GM18502 (cell line): ENCODE results near the gene HPCAL1.
"Not testable (repeated sequence)": the region's sequence is repeated elsewhere in the genome, so short reads cannot be mapped to it uniquely, and the experiment has no call there.

ENCODE experiments used
- ATAC-seq: cut with Tn5 transposase; IDR thresholded peaks from one replicate; pipeline ENCODE4 v1.9.1; 2021; ENCODE audit warnings: mild to moderate bottlenecking; ENCODE audit not compliant: unreplicated experiment, poor library complexity

The HPCAL1 gene

DNA sequence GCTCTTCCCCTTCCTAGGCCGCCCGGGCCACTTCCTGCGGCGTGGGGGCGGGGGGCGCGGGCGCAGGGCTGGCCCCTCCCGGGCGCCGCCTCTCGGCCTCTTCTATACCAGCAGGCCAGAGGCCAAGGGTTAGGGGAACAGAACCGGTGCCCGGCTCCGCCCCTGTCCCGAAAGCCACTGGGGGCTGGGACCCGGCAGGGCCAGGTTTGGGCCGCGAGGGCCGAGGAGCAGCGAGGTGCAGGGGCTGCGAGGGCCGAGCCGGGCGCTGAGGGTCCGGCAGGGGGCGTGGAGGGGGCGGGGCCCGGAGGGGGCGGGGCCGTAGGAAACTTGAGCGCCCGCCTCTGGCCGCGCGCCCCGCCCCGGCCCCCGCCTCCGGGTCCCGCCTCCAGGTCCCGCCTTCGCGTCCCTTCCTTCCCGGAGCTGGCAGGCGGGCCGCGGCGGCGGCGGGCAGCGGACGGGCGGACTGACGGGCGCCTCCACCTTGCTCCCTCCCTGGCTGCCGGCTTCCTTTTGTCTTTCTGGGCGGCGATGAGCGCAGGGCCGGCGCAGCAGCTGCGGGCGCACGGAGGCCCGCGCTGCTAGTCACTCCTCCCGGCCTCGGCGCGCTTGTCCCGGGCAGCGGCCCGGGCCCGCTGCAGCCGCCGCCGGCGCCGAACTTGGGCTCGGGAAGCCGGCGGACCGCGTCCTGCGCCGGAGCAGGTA, at the start of gene HPCAL1:
Gene HPCAL1, plus strand, starts transcription at position 426 of the 702 bp plus-strand sequence. CDS start 116,854 bp downstream, outside the sequence.
- ATAC-seq: peak; percentile 71

DNA sequence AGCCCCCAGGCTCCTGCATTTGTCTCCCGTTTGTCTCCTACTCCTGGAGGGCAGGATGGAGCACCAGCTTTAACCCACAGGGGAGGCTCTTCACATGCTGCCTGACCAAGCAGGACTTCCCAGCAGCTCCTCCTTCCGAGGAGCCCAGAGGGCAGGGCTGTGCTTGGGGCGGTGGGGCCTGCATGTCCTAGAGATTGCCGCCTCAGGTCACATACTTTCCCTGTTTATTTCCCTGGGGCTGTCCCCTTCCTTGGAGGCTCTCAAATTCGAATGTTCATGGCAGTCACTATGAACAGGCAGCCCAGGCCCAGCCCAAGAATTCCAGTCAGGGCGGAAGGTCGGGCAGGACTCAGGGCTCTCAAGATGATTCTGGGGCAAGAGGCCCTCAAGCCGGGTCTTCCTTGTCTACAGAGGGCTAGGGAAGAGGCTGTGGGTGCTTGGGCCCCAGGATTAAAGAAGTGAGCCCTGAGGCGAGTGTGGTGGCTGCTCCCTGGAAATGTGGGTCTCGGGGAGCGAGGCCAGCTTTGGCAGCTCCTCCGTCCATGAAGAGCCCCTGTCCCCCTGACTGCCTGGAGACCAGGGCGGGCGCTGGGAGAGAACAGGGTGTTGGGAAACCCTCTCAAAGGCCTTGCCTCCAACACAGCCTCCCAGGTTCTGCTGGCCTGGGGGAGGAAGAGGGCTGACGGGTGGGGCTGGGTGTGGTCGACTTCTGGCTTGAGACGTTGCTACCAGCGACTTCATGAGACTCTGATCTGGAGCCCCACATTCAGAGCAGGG, 48.9 kb upstream of the HPCAL1 start:
- no peak for ATAC-seq

DNA sequence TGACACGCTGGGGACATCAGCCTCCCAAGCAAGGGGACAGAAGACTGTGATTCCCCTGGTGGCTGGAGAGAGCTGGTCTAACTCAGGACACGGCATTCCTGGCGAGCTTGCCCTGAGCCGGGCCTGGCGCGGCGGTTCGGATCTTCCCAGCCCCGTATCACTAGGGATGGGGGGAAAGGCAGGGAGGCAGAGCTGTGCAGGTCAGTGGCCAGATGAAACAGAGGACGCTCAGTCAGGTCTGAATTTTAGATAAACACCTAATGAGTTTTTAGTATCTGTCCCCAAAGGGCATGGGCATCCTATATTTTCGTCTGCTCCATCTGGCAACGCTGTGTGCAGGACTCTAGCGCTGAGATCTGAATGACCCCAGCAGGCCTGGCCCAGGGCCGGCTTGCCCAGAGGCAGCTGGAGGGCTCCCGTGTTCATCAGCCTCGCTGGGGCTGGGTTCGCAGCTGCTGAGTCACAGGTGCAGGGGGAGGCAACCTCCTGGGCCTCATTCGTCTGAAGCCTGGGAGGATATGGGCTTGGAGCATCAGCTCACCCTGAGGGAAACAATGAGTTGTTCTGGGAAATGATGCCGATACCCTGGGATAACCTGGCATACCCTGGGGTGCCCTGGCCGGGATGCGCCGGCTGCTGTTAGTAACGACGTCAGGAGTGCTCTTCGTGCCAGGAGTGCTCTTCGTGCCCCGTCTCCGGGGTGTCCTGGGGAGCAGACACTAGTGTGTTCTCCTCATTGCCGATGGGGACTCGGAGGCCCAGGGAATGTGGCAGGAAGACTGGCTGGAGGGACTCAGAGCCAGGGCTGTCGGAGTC, 48.1 kb upstream of the HPCAL1 start:
- ATAC-seq: no peak

DNA sequence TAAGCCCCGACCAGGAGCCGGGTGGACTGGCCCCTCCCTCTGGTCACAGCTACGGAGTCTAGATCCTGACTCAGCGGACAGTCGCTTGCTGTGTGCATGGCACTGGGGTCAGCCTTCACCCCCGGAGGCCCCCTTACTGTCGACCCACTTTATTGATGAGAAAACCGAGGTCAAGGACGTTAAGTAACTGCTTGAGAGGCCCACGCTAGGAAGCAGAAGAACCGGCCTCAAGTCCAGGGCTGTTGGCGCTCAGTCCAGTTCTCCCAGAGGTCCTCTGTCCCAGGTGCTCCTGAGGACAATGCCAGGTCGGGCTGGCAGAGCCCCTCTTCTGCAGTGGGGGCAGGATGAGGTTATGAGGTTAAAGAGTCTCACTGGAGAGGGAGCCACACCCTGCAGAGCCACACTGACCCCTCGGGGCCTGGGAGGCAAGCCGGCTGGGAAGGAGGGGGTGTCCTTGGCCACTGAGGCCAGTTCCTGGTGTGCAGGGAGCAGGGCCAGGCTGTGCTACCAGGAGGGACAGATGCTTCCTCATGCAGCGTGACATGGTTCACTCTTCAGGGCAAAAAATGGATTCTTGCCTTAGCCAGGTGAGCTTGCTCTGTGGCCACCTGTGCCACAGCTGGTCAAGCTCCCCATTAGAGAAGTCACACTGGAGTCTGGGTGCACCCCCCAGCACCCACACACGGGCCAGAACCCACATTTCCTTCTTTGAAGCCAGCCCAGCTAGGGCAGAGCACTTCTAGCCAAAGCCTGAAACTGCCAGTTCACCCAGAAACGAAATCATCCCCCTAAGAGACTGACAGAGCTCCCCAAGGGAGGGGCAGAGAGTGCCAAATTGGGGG, 47.3 kb upstream of the HPCAL1 start:
- ATAC-seq: no peak

DNA sequence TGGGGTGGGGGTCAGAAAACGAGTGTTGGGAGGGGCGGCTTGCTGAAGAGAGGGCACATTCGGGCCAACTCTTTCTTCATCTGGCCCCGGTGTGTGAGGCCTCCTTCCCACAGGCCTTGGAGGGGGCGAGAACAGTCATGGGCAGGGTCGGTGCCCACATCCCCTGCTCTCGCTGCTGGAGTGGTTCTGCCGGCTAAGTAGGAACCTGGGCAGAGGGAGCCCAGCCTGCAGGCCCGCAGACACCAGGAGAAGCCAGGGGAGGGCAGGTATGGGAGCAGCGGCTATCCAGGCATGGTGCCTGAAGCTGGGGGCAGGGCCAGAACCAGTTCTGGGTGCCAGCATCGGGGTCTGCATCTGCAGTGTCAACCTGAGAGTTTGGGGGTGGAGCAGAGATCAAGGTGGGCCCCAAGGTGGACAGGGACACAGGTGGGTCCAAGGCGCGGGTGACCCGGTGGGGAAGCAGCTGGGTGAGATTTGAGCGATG, 46.6 kb upstream of the HPCAL1 start:
- no peak for ATAC-seq

DNA sequence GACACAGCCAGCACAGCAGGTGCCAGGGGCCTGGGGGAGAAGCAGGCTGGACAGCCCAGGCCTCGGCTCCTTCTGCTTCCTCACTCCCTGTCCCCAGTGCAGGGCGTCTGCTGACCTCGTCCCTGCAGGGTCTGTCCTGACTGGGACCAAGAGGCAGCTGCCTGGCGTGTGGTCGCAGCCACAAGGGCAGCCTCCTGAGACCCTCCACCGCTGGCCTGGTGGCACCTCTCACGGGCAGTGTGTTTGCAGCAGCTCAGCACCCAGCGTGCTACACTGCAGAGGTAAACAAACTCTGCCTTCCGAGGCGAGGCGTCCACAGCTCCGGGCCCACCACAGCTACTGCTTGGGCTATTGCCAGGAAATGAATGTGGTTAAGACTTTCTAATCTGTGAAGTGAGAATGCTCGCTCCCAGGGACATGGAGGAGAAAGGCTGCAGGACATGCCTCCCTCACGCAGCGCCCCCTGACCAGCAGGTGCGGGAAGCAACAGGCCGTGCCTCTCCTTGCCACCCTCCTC, 46.1 kb upstream of the HPCAL1 start:
- no peak for ATAC-seq

DNA sequence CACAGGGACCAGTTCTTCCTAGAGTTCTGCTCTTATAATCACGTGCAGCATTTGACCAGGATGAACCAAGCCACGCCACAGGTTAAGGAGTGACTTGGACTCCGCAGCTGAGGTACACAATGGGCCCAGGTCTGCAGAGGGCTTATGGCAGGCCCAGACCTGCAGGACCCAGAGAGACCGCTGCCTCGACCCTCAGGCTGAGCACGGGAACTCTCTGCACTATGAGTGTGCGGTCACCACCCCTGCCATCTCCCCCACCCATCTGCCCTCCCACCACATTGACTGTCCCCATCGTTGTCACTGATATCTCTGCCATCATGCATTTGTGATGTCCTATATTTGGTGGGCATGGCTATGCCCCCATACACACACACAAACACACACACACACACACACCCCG, 45.7 kb upstream of the HPCAL1 start:
- no peak for ATAC-seq

DNA sequence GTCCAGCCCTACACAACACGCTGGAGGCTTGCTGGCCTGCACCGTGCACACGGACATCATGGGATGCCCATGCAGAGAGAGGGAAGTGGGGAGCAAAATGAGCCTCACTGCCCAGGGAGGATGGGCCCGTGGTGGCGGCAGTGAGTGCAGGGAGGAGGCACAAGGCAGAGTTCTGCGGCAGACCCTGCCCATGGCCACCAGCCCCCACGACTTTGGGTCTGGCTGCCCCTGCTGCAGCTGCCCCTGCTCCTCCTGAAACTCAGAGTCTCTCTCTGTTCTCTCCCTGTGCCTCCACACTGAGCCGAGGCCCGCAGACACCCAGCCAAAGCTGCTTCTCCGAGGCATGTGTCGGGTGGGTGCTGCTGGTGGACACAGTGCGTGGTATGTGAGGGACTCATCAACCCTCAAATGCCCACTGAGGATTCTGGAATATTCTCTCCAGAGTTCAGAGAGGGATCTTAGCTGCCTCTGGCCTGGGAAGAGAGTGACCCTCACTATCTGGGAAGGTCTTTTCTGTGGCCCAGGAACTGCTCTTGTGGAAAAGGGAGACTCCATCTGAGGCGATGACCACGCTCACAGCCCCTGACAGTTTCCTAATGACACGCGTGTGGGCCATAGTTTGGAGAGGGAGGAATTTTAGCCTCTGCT, 45.1 kb upstream of the HPCAL1 start:
- no peak for ATAC-seq

DNA sequence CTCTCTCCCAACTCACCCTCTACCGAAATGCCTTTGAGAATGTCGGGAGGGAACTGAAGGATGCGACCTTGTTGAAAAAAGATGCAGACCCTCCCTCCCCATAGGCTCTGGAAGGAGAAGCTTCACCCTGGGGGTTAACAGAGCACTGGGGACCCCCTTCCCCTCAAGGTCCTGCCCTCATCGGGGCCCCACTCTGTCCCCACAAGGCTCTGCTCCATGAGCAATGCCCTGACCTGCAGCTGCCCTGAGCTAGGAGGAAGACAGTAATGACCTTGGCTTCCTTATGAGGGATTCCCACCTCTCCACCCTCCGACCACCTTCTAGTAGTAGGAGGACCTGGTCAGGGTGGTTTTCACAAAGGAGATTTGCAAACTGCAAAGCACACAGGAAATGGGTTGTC, 44.4 kb upstream of the HPCAL1 start:
- no peak for ATAC-seq

DNA sequence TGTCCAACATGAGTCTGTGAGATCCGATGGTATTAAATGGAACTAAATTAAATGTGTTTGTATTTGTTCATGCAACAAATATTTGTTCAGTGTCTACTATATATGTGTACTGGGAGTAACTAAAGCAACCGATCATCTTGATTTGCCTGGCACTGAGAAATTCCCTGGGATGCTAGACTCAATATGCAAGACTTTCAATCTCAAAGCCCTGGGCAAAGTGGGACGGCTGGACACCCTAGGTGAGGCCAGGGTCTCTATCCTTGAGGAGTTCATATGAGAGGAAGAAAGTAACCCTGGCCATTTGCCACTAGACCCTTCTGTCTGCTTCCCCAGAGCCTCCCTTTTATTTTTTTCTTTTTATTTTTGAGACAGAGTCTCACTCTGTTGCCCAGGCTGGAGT, 44.0 kb upstream of the HPCAL1 start:
- ATAC-seq: no peak

DNA sequence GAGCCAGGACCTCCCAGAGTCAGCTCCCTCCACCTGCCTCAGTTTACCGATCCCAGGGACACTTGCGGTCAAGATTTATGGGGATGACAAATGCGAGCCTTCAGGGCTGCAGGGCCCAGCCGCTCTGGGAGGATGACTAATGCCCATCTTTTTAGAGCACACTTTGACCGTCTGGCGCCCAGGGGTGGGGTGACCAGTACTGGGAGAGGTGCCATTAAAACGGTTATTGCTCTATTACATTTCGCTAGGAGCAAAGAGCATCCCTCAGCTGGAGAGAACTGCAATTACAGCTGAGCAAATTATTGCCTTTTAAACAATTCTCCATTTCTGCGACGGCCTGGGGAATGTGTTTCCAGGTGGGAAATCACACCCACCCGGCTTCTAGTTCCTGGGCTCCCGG, 42.6 kb upstream of the HPCAL1 start:
- no peak for ATAC-seq

DNA sequence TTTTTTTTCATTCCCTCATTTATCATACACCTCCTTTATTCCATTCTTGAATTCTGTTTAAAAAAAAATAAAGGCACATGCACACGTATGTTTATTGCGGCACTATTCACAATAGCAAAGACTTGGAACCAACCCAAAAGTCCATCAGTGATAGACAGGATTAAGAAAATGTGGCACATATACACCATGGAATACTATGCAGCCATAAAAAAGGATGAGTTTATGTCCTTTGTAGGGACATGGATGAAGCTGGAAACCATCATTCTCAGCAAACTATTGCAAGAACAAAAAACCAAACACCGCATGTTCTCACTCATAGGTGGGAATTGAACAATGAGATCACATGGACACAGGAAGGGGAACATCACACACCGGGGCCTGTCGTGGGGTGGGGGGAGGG, 39.2 kb upstream of the HPCAL1 start:
- not testable (repeated sequence) for ATAC-seq

DNA sequence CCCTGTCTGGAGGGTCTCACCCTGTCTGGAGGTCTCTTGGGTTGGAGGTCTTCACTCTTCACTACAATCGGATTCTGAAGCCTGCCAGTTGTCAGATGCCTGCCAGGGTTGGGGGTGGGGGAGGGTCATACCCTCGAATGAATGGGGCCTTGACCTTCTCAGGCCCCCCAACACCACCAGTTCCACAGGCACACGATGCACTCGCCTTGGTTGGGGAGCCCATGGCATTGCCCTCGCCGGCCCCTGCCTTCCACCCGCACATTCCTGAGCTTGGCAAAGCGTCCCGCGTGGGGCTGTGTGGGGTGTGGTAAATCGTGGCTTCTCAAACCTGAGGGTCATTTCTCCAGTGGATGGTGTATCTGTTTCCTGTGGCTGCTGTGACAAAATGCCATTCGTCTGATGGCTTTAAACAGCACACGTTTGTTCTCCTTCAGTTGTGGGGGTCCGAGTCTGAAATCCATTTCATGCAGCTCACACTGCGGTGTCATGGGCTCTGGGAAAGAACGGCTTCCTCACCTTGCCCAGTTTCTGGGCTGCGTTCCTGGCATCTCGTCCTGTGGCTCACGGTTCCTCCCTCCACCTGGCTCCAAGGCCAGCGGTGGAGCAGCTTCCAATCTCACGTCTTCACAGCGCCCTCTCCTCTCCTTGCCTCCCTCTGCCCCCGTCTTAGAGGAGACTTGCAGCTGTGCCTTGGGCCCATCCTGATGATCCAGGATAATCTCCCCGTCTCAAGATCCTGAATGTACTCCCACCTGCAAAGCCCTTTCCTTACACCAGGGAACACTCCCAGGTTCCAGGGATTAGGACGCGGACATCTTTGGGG, 38.0 kb upstream of the HPCAL1 start:
- no peak for ATAC-seq

DNA sequence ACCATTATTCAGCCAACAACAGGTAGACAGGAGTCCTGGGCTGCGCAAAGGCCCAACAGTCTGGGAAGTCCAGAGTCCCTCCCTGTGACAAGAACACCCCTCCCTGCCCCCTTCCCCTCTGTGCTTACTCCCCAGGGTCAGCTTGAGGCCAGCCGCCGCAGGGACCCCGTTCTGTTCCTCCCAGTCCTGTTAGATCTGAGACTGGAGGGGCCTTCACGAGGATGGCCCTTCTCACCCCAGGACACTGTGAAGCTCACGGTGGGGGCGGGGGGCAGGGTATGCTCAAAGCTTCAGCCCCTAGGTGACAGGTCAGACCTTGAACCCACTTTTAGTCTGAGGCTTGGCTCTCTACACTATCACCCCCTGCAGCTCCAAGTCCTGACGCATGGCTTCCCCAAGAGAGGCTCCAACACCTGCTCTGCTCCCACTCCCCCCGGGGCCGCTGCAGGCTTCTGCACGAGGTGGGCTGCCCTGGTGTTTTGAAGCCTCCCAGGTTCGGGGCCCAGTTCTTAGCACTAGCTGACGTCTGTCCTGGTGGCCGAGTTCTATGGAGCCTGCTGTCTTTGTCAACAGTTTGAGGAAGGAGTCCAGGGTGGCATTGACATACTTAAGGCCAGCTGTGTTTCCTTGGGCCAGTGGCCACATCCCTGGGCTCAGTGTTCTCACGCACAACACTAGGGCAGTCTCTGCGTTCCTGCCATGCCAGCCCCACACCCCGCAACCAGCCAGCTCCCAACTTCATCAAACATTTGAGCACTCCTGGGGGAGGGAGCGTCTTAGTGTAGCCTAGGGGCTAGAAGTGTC, 37.2 kb upstream of the HPCAL1 start:
- no peak for ATAC-seq

DNA sequence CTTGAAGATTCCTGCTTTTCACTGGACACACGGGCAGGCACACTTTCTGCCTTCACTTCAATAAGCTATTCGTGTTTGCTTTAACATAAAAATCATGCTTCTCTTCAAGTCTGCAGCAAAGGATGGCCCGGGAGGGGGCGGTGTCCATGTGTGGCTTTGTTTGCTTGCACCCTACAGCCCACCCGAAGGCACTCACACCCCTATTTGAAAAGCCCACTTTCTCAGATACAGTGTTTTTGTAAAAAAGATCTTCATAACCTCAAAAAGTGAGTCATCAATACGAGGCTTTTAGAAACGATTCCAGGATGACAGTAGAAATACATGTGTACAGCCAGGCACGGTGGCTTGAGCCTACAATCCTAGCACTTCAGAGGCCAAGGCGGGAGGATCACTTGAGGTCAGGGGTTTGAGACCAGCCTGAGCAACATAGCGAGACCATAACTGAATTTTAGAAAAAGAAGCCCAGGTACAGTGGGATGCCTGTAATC, 36.5 kb upstream of the HPCAL1 start:
- no peak for ATAC-seq

DNA sequence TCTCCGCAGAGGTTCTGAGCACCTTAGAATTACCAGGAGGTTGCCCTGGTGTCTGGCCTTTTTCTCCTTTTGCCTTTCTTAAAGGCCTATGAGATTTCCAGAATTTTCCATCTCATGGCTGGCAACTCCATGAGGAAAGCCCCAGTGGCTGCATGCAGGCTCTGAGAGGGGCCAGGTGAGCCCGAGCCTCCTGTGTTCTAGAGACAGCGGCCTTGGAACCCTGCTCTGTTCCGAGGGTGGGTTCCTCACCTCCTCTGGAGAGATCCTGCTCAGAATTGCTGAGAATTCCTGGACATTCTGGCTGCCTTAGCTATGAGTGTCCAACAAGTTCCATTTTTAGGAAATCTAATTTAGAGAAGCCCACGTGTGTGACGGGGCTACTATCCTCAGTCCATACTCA, 35.7 kb upstream of the HPCAL1 start:
- no peak for ATAC-seq
